NCI-H2029 (cell line): Measurements from ENCODE around the gene CMIP.

Experiments used
- DNase-seq: peaks from one replicate; lab custom pipeline; 2025; lab: John Stamatoyannopoulos, UW

CMIP gene

GRCh38 chr16:81607805-81608522, 163.4 kb downstream of the CMIP start:
- no peak for DNase-seq

- DNase-seq = no peak
These were observed 164.1 kb downstream of the CMIP start for GRCh38 chr16:81608523-81609209.

- no peak for DNase-seq
These were observed 164.8 kb downstream of the CMIP start for GRCh38 chr16:81609323-81609892.

- DNase-seq = no peak
These were observed 165.7 kb downstream of the CMIP start for GRCh38 chr16:81610144-81610842.

GRCh38 chr16:81610936-81611335, 166.3 kb downstream of the CMIP start:
- DNase-seq = no peak

GRCh38 chr16:81611721-81612120, 167.1 kb downstream of the CMIP start:
- no peak for DNase-seq

- no peak for DNase-seq
These were observed 167.9 kb downstream of the CMIP start for GRCh38 chr16:81612351-81613163.

- DNase-seq = no peak
These were observed 169.6 kb downstream of the CMIP start for GRCh38 chr16:81614171-81614570.

- DNase-seq = no peak
These were observed 170.2 kb downstream of the CMIP start for GRCh38 chr16:81614654-81615359.

GRCh38 chr16:81615411-81615810, 170.8 kb downstream of the CMIP start:
- DNase-seq = no peak

- no peak for DNase-seq
These were observed 171.2 kb downstream of the CMIP start for GRCh38 chr16:81615833-81616232.

GRCh38 chr16:81616321-81617020, 171.9 kb downstream of the CMIP start:
- DNase-seq = no peak

GRCh38 chr16:81617021-81617346, 172.4 kb downstream of the CMIP start:
- no peak for DNase-seq

- no peak for DNase-seq
These were observed 173.6 kb downstream of the CMIP start for GRCh38 chr16:81618187-81618586.

- DNase-seq = no peak
These were observed 174.1 kb downstream of the CMIP start for GRCh38 chr16:81618661-81619060.

GRCh38 chr16:81620029-81620428, 175.4 kb downstream of the CMIP start:
- DNase-seq = no peak

GRCh38 chr16:81620796-81621195, 176.2 kb downstream of the CMIP start:
- DNase-seq = no peak

GRCh38 chr16:81621496-81621895, 176.9 kb downstream of the CMIP start:
- DNase-seq = no peak

GRCh38 chr16:81623365-81624102, 178.9 kb downstream of the CMIP start:
- DNase-seq = no peak

GRCh38 chr16:81624403-81624759, 179.8 kb downstream of the CMIP start:
- DNase-seq = no peak
